HG03045 (cell line): ENCODE data around the gene FANCL.
"Not testable (repeated sequence)": the region's sequence is repeated elsewhere in the genome, so short reads cannot be mapped to it uniquely, and the experiment has no call there.

Experiments used
- ATAC-seq: cut with Tn5 transposase; IDR thresholded peaks from one replicate; pipeline ENCODE4 v1.9.1; 2021; ENCODE audit warnings: mild to moderate bottlenecking, moderate library complexity; ENCODE audit not compliant: unreplicated experiment

FANCL gene

DNA sequence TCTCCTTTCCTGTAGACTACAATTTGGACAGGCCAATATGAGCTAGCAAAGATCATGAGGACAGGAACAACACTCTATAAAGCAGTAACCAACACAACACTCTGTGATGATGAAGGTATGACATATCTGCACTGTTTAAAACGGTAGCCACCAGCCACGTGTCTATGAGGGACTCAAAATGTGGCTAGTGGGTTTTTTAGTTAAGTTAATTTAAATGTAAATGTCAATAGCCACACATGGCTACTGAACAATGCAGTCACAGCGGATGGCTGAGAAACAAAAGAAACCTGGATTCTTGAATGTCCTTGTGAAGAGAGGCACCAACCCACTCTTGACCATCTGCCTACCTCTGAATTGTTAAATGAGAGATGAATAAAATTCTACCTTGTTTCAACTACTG is 33.9 kb downstream of the FANCL start:
- no peak for ATAC-seq

- ATAC-seq = no peak
Measured at GRCh38 chr2:58206785-58207184, 34.3 kb downstream of the FANCL start.

DNA sequence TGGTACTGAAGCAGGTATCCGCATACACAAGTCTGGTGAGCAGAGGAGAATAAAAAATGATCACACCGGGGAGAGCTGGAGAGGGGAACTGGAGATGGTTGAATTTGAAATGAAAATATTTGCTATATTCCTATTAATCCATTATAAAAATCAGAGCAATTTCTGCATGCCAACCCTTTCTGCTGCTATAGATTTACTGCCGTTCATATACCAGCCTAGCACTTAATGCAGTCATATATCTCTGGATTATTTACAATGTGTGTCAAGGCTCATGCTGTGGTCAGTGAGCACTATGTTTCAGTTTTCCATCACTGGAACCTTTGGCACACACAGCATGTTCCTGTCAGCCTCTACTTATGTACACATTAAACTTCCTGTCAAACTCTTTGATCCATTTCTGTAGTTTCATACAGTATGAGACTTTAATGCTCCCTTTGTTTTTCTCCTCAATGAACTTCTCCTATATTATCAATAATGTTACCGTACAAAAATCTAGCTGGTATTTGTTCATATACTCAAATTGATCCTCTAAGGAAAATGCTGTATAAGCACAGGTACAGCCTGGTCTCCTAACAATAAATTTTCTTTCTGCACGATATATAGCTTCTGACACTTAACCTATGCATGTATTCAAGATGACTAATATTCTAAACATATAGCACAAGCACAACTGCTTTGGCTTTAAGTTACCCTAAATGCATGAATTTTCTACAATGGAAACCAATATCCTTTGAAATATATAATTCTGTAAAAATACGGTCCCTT is 36.7 kb downstream of the FANCL start:
- ATAC-seq = no peak

DNA sequence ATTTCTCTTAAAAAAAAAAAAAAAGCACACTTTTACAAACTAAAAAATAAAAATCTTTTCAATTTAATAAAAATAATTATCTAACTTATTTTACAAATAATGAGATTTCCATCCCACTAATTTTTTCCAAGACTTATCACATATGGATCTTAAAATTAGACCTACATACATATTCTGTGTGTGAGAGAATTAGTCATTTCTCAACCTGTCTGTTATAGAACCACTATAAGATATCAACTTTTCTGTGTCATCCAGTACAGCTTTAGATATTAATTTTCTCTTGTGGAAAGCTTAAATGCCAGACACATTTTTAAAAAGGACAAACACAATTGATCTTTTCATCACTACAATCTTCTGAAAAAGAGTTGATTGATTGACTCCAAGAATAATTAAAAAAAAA is 38.1 kb downstream of the FANCL start:
- no peak for ATAC-seq

DNA sequence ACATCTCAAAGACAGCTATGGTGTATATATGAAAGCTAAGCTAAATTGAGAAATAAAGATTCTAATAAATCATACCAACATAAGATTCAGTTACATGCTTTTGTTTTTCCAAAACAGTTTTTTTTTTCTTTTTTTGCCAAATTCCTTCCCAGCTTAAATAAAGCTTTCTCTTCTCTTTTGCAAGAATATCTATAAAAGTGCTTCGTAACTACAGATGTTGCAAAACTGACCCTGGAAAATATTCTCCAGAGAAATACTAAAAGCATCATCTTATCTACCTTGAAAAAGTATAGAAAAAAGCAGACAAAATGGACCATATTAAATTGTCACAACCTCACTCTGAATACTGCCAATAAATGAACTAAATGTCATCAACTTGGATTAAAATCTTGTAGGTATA is 38.7 kb downstream of the FANCL start:
- ATAC-seq = no peak

- no peak for ATAC-seq
Measured at GRCh38 chr2:58197894-58198293, 43.2 kb downstream of the FANCL start.

DNA sequence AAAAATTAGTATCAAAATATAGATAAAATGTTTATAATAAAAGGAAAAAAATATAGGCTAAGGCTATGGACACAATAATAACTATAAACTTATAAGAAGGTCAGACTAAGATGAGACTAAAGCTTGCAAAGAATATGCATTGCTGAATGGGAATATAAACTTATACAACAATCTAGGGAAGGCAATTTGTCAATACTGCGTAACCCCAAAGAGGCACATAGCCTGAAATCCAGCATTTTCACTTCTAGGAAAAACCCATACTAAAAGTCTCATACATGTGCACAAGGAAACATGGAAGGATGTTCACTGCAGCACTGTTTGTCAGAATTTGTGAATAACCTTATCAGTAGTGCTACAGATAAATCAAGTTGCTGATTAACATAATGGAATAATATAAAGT is 45.5 kb downstream of the FANCL start:
- ATAC-seq = no peak

GRCh38 chr2:58194458-58194857 is 46.7 kb downstream of the FANCL start:
- ATAC-seq = no peak

DNA sequence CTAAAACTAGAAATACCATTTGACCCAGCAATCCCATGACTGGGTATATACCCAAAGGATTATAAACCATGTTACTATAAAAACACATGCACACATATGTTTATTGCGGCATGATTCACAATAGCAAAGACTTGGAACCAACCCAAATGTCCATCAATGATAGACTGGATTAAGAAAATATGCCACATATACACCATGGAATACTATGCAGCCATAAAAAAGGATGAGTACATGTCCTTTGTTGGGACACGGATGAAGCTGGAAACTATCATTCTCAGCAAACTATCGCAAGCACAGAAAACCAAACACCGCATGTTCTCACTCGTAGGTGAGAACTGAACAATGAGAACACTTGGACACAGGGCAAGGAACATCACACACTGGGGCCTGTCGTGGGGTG is 54.1 kb downstream of the FANCL start:
- ATAC-seq = not testable (repeated sequence)

DNA sequence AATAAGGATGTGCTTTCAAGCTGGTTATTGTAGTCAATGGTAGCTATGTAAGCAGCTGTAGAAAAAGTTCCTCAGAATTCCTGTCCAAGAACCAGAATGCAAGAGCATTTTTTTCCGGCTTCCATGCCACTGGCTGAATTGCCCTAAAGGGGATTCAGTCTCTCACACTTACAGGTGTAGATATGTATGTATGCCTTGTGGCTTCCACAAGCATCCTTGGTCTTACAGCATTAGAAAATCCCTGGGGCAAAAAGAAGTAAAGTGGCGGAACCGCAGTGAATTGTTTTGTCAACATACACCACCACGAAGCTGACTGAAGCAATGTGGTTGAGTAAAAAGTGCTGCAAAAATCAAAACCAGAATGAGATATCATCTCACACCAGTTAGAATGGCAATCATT is 54.6 kb downstream of the FANCL start:
- no peak for ATAC-seq

DNA sequence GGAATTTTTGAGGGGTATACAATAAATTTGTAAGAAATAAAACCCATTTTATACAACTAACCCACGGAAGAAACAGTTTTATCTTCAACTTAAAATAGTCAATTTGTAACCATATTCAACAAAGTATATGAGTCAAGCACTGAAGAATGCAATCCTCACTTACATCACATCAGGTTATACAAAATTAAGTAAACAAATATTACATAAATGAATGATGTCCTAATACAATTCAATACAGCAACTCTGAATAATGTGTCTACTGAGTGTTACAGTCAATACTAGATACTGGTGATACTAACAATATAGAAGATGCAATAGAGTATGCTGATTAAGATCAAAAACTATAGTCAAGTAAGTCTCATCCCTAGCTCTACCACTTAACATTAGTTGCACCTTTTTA is 58.6 kb downstream of the FANCL start:
- no peak for ATAC-seq

DNA sequence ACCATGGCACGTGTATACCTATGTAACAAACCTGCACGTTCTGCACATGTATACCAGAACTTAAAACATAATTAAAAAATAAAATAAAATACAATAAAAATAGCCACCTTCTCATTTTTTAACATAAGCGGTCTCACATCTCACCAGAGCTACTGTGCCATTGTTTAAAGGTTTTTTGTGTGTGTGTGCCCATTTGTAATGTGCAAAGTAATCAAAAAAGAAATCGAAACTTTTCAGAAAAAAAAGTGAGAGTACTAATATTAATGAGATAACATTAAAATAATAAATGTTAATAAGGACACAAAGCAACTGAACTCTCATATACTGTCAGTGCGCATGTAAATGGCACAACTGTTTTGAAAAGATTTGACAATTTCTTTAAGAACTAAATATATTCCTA is 60.5 kb downstream of the FANCL start:
- no peak for ATAC-seq

DNA sequence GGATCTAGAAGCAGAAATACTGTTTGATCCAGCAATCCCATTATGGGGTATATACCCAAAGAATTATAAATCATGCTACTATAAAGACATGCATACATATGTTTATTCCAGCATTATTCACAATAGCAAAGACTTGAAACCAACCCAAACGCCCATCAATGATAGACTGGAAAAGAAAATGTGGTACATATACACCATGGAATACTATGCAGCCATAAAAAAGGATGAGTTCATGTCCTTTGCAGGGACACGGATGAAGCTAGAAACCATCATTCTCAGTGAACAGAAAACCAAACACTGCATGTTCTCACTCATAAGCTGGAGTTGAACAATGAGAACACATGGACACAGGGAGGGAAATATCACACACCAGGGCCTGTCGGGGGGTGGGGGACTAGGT is 61.0 kb downstream of the FANCL start:
- ATAC-seq = not testable (repeated sequence)

DNA sequence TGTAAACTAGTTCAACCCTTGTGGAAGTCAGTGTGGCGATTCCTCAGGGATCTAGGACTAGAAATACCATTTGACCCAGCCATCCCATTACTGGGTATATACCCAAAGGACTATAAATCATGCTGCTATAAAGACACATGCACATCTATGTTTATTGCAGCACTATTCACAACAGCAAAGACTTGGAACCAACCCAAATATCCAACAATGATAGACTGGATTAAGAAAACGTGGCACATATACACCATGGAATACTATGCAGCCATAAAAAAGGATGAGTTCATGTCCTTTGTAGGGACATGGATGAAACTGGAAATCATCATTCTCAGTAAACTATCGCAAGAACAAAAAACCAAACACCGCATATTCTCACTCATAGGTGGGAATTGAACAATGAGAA is 63.9 kb downstream of the FANCL start:
- ATAC-seq = not testable (repeated sequence)

GRCh38 chr2:58171831-58172230 is 69.3 kb downstream of the FANCL start:
- not testable (repeated sequence) for ATAC-seq

DNA sequence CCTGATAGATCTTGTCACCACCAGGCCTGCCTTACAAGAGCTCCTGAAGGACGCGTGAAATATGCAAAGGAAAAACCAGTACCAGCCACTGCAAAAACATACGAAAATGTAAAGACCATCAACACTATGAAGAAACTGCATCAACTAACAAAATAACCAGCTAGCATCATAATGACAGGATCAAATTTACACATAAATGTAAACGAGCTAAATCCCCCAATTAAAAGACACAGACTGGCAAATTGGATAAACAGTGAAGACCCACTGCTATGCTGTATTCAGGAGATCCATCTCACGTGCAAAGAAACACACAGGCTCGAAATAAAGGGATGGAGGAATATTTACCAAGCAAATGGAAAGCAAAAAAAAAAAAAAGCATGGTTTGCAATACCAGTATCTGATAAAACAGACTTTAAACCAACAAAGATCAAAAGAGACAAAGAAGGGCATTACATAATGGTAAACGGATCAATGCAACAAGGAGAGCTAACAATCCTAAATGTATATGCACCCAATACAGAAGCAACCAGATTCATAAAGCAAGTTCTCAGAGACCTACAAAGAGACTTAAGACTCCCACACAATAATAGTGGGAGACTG is 70.7 kb downstream of the FANCL start:
- ATAC-seq = not testable (repeated sequence)

GRCh38 chr2:58169845-58170244 is 71.3 kb downstream of the FANCL start:
- not testable (repeated sequence) for ATAC-seq

DNA sequence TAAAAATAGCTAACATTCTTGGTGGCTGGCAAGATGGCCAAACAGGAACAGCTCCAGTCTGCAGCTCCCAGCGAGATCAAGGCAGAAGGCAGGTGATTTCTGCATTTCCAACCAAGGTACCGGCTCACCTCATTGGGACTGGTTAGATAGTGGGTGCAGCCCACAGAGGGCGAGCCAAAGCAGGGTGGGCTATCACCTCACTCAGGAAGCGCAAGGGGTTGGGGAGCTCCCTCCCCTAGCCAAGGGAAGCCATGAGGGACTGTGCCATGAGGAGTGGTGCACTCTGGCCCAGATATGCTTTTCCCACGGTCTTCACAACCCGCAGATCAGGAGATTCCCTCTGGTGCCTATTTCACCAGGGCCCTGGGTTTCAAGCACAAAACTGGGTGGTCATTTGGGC is 73.0 kb downstream of the FANCL start:
- not testable (repeated sequence) for ATAC-seq

DNA sequence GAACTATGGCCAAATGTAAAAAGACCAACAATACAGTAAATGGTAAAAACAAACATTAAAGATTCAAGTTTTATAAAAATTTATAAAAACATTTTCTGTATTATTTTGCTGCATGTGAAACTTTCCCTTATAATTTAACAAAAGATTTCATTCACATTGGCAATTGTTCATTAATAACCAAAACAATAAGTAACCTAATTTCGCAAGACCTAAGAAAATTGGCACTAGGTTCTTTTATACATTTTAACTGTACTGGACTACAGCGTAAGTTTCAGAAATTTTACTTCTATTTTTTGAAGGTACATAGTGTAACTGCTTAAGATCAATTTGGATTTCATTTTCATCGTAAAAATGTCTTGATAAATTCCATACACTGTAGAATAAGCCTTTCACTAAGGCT is 77.2 kb downstream of the FANCL start:
- no peak for ATAC-seq

DNA sequence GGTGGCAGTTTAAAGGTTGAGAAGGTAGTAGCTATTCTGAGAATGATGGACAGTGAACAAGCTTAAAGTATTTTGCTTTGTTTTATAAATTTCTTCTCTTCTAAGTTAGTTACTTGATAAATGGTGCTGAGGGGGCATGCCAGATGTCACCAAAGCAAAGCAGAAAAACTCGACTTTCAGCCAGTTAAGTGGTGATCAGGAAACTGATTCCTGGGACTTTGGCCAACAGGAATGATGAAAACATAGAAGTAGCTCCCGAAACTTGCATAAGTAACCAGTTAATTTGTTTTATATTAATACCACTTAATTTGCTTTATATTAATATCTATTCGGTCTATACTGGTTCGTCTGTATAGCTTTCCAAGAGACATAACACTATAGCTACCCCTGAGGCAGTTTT is 82.6 kb downstream of the FANCL start:
- no peak for ATAC-seq

DNA sequence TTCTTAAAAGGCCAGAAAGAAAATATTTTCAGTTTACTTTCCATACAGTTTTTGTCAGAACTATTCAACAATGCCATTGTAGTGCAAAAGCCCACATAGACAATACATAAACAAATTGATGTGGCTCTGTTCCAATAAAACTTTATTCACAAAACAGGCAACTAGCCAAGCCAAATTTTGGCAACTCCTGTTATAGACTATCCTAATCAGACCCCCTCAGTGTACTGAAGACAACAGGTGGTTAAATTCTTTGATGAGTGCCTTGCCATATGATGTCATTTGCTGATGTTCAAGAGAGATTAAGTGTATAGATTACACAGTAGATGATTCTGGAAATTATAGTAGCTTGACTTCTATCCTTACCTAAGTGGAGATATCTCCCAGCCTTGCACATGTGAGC is 83.4 kb downstream of the FANCL start:
- no peak for ATAC-seq

GRCh38 chr2:58156780-58157179 is 84.3 kb downstream of the FANCL start:
- ATAC-seq = no peak
